Prostate gland (tissue), 2 donors: ENCODE measurements around the gene KCNQ1.

Experiments
- CTCF ChIP-seq, 4 experiments: fragments of 200-600 bp in 2 of 4; fragments of 450-650 bp in 2 of 4; sonication (generic) in 2 of 4; IDR thresholded peaks; 1 replicate in 3 of 4; 2 replicates in 1 of 4; pipeline ENCODE4 v1.5.1; 2016 to 2019; ENCODE audit warnings: antibody characterized with exemption in 4 of 4, mild to moderate bottlenecking in 2 of 4, moderate library complexity in 2 of 4
- POLR2A ChIP-seq: fragments of 450-650 bp; IDR thresholded peaks from one replicate; pipeline ENCODE4 v1.6.1; 2016; ENCODE audit warnings: antibody characterized with exemption, mild to moderate bottlenecking
- POLR2AphosphoS5 ChIP-seq: sonication (generic); formaldehyde crosslinking; IDR thresholded peaks from one replicate; pipeline ENCODE4 v1.6.1; 2017; ENCODE audit warnings: antibody characterized with exemption

- TF ChIP-seq CTCF (IDR thresholded peaks at IDR 0.05) = no peak
- TF ChIP-seq POLR2A = no peak
- no peak for TF ChIP-seq POLR2AphosphoS5
Observed at GRCh38 chr11:2668876-2669275, 224.1 kb downstream of the KCNQ1 start.
